SK-N-SH (cell line): ENCODE data around the gene UNC50. TPM values are rescaled to one million over a fixed set of nuclear protein-coding genes. Genes with fewer than 3 reads are reported as not detected.

Experiments
- CTCF ChIA-PET: fragments of 300-600, 350-600 bp; formaldehyde crosslinking; extraction: SDS; loops from one replicate; lab custom pipeline; 2021; lab: Yijun Ruan, JAX
- POLR2A ChIA-PET: fragments of 350-600 bp; sonication (Branson Sonifier 250); formaldehyde crosslinking; extraction: SDS; loops from one replicate; lab custom pipeline; 2020; ENCODE audit warnings: antibody characterized with exemption, inconsistent platforms; lab: Yijun Ruan, JAX
- DNase-seq: peaks from one replicate; pipeline ENCODE4 v3.0.0; 2012
- H2AFZ ChIP-seq: fragments of 200-600 bp; sonication (generic); 2 replicates; pipeline ENCODE4 v1.8.1; 2016; ENCODE audit warnings: antibody characterized with exemption, mild to moderate bottlenecking, low read depth
- H3F3A ChIP-seq: fragments of 200-600 bp; sonication (generic); replicated peaks from 2 replicates; pipeline ENCODE3; 2016; ENCODE audit warnings: antibody characterized with exemption, mild to moderate bottlenecking; ENCODE audit not compliant: insufficient read depth
- H3K27ac ChIP-seq, 2 experiments: fragments of 200-500 bp in 1 of 2; fragments of 200-600 bp in 1 of 2; sonication (Bioruptor generic) in 1 of 2; sonication (generic), shearing (Covaris generic) in 1 of 2; 2 replicates each; pipeline versions ENCODE4 v1.5.1 to v1.6.1; 2014 to 2016; ENCODE audit warnings: low read depth in 2 of 2, inconsistent platforms in 1 of 2, low read length in 1 of 2, mild to moderate bottlenecking in 1 of 2, mixed read lengths in 1 of 2
- H3K27me3 ChIP-seq: fragments of 200-600 bp; sonication (generic), shearing (Covaris generic); 2 replicates; pipeline ENCODE4 v1.6.1; 2016; ENCODE audit warnings: mixed run types; ENCODE audit not compliant: insufficient read depth
- H3K36me3 ChIP-seq, 2 experiments: fragments of 200-500 bp in 1 of 2; fragments of 200-600 bp in 1 of 2; sonication (Bioruptor generic) in 1 of 2; sonication (generic) in 1 of 2; replicated peaks in 1 of 2; 2 replicates each; pipeline versions ENCODE3 to v1.5.1; 2014 to 2016; ENCODE audit warnings: low read length in 1 of 2, mild to moderate bottlenecking in 1 of 2; ENCODE audit not compliant: insufficient read depth in 2 of 2, control insufficient read depth in 1 of 2
- H3K4me1 ChIP-seq, 2 experiments: fragments of 200-500 bp in 1 of 2; fragments of 200-600 bp in 1 of 2; sonication (Bioruptor generic) in 1 of 2; sonication (generic), shearing (Covaris generic) in 1 of 2; 2 replicates each; pipeline versions ENCODE4 v1.5.1 to v1.6.1; 2014 to 2016; ENCODE audit warnings: low read depth in 1 of 2, low read length in 1 of 2, mixed run types in 1 of 2; ENCODE audit not compliant: insufficient read depth in 2 of 2, control insufficient read depth in 1 of 2
- H3K4me2 ChIP-seq: fragments of 200-600 bp; sonication (generic), shearing (Covaris generic); 2 replicates; pipeline ENCODE4 v1.6.1; 2017; ENCODE audit warnings: mixed run types
- H3K4me3 ChIP-seq, 2 experiments: fragments of 200-500 bp in 1 of 2; fragments of 200-600 bp in 1 of 2; sonication (Bioruptor generic) in 1 of 2; sonication (generic), shearing (Covaris generic) in 1 of 2; 2 replicates each; pipeline versions ENCODE4 v1.5.1 to v1.8.1; 2014 to 2016; ENCODE audit warnings: low read depth in 2 of 2, inconsistent platforms in 1 of 2, low read length in 1 of 2, mild to moderate bottlenecking in 1 of 2, mixed read lengths in 1 of 2, moderate library complexity in 1 of 2
- H3K79me2 ChIP-seq: fragments of 200-600 bp; sonication (generic); 2 replicates; pipeline ENCODE4 v1.8.1; 2017; ENCODE audit warnings: mild to moderate bottlenecking; ENCODE audit not compliant: insufficient read depth
- H3K9ac ChIP-seq: fragments of 200-600 bp; sonication (generic); 2 replicates; pipeline ENCODE4 v1.6.1; 2017; ENCODE audit warnings: mixed run types
- H3K9me2 ChIP-seq: fragments of 200-600 bp; sonication (generic); 2 replicates; pipeline ENCODE4 v1.6.1; 2017; ENCODE audit warnings: mixed run types
- H3K9me3 ChIP-seq: fragments of 200-600 bp; sonication (generic); 2 replicates; pipeline ENCODE4 v1.6.1; 2017; ENCODE audit warnings: mixed run types, mild to moderate bottlenecking, moderate library complexity
- H4K20me1 ChIP-seq: fragments of 200-600 bp; sonication (generic); 2 replicates; pipeline ENCODE4 v1.6.1; 2017; ENCODE audit warnings: mild to moderate bottlenecking, mixed run types; ENCODE audit not compliant: insufficient read depth
- CTCF ChIP-seq: fragments of 200-600 bp; sonication (generic); IDR thresholded peaks from 2 replicates; pipeline ENCODE4 v1.6.1; 2017; ENCODE audit warnings: antibody characterized with exemption, mild to moderate bottlenecking, moderate library complexity
- ELF1 ChIP-seq: IDR thresholded peaks from 2 replicates; pipeline ENCODE4 v1.4.0; 2012
- EP300 ChIP-seq, 2 experiments: IDR thresholded peaks; 2 replicates each; pipeline versions ENCODE4 v1.4.0 to v1.6.1; 2012; ENCODE audit warnings: borderline replicate concordance in 1 of 2, low read depth in 1 of 2, low read length in 1 of 2
- EZH2phosphoT487 ChIP-seq: fragments of 200-600 bp; sonication (generic); IDR thresholded peaks from 2 replicates; pipeline ENCODE4 v1.6.1; 2017; ENCODE audit warnings: low read depth, mixed run types, mild to moderate bottlenecking, antibody characterized with exemption, moderate library complexity, borderline replicate concordance
- GABPA ChIP-seq: IDR thresholded peaks from 2 replicates; pipeline ENCODE4 v1.4.0; 2012; ENCODE audit warnings: low read depth, mild to moderate bottlenecking
- MEF2A ChIP-seq: IDR thresholded peaks from 2 replicates; pipeline ENCODE4 v1.4.0; 2012; ENCODE audit warnings: low read depth, borderline replicate concordance
- PBX3 ChIP-seq: IDR thresholded peaks from 2 replicates; pipeline ENCODE4; 2012
- POLR2AphosphoS5 ChIP-seq: IDR thresholded peaks from 2 replicates; pipeline ENCODE4 v1.6.1; 2012; ENCODE audit warnings: low read depth, low read length
- RAD21 ChIP-seq: IDR thresholded peaks from 2 replicates; pipeline ENCODE4 v1.6.1; 2012; ENCODE audit warnings: mild to moderate bottlenecking, low read length
- SMC3 ChIP-seq: IDR thresholded peaks from 2 replicates; pipeline ENCODE4 v1.6.1; 2012; ENCODE audit warnings: low read depth, low read length, improper control_type of control experiment
- TAF1 ChIP-seq: IDR thresholded peaks from 2 replicates; pipeline ENCODE4 v1.6.1; 2012; ENCODE audit warnings: low read depth, mild to moderate bottlenecking, low read length, moderate library complexity, borderline replicate concordance
- USF1 ChIP-seq: IDR thresholded peaks from 2 replicates; pipeline ENCODE4 v1.4.0; 2012; ENCODE audit warnings: low read depth, borderline replicate concordance
- WGBS: methylation state at CpG from one replicate; pipeline ENCODE4 v1.1.6; 2017; ENCODE audit warnings: low lambda C conversion rate; 5-methylcytosine and 5-hydroxymethylcytosine counted together
- polyA plus RNA-seq, 3 experiments: library from polyadenylated mRNA; depleted of rRNA; stranded (reverse); fragments of >200 nt; gene quantifications; 2 replicates each; pipeline ENCODE4 v1.2.3, GENCODE V29; 2012

Gene UNC50
- polyA plus RNA-seq, 1 of the 3 experiments (the other 2 are of a cell fraction), result 46.9 TPM

DNA sequence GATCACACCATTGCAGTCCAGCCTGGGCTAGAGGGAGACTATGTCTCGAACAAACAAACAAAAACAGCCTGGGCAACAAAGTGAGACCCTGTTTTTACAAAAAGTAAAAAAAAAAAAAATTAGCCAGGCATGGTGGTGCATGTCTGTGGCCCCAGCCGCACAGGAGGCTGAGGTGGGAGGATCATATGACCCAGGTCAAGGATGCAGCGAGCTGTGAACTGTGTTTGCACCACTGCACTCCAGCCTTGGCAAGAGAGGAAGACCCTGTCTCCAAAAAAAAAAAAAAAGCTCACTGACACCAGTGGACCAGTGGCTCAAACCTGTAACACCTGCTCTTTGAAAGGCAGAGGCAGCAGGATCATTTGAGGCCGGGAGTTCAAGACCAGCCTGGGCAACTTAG is 40.1 kb downstream of the UNC50 start:
- H3F3A ChIP-seq, result no peaks in the 10 kb centered on the region
- no peaks in the 10 kb centered on the region for H3K4me1 ChIP-seq
- H3K27ac ChIP-seq, result no peak overlapping the region
- no peaks in the 10 kb centered on the region for H3K27me3 ChIP-seq
- no peak overlapping the region for H2AFZ ChIP-seq
- ChIA-PET POLR2A (no interaction called here), CTCF (interaction anchor here (1.3 to 2.2 kb wide), 9 partner anchors 23 to 425 kb away, joined by 3 to 64 read pairs (median 5); no protein-coding TSS in a partner anchor)
- H4K20me1 ChIP-seq, result no peaks in the 10 kb centered on the region
- no peaks in the 10 kb centered on the region for H3K79me2 ChIP-seq
- no peak for DNase-seq
- no peak overlapping the region for H3K4me2 ChIP-seq
- TF ChIP-seq USF1, result no peak
- no peak for TF ChIP-seq GABPA
- TF ChIP-seq TAF1, result no peak
- TF ChIP-seq ELF1, result no peak
- TF ChIP-seq EZH2phosphoT487, result no peak
- no peak for TF ChIP-seq POLR2AphosphoS5
- TF ChIP-seq RAD21, result no peak
- TF ChIP-seq MEF2A, result no peak
- no peaks in the 10 kb centered on the region for H3K9me2 ChIP-seq
- no peak overlapping the region for H3K4me3 ChIP-seq
- no peaks in the 10 kb centered on the region for H3K36me3 ChIP-seq
- no peak overlapping the region for H3K9ac ChIP-seq
- 71% methylated on average over 4 of the region's 4 CpGs for WGBS
- no peaks in the 10 kb centered on the region for H3K9me3 ChIP-seq

DNA sequence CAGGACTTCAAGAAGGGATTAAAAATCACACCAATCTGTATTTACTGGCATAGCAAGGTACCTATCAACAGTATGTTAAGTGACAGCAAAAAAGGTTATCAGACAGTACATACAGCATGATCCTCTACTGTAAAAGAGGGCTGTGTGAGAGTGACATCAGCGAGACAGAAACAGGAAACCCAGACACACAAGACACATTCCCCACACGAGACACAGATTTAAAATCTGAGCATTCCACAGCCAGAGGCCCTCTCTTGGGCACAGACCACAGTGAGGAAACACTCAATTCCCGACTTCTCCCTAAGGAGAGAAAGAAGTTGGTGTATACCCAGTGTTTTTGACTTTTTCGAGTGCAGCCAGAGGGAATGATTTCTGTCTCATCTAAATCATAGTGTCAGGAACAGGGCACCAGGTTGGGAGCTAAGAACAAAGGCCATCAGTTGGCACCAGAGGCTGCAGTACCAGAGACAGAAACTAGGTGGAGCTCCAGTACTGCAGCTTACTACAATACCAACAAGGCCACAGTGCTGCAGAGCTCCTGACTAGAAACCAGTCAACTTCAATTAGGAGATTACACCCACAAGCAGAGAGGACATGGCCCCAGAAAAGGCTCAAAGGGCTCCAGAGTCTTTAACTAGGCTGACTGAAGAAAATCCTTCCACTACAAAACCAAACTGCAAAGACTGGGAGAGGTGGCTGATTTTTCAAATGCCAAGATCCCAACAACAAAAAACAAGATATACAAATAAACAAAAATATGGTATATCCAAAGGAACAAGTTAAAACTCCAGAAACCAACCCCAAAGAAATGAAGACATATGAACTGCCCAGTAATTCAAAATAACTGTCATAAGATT is 41.0 kb downstream of the UNC50 start:
- DNase-seq, result peak; percentile 70
- no peaks in the 10 kb centered on the region for H3F3A ChIP-seq
- H3K4me1 ChIP-seq, result no peaks in the 10 kb centered on the region
- H4K20me1 ChIP-seq, result no peaks in the 10 kb centered on the region
- H3K36me3 ChIP-seq, result no peaks in the 10 kb centered on the region
- 0 out of 2 replicates have a peak, but pooled peaks have one; percentile 20 for TF ChIP-seq PBX3
- peak; percentile 99 for TF ChIP-seq RAD21
- TF ChIP-seq EP300 (IDR thresholded peaks at IDR 0.05; ENCODE audit: borderline replicate concordance in 1 of 2, low read depth in 1 of 2, low read length in 1 of 2), result no peak
- TF ChIP-seq CTCF, result peak; percentile 98
- TF ChIP-seq SMC3, result peak; percentile 97
- H3K27me3 ChIP-seq, result no peaks in the 10 kb centered on the region
- H3K27ac ChIP-seq, result peak overlapping the region in 1 of 2 experiments; percentile 11; a peak in 1 of 4 replicates
- H3K9ac ChIP-seq, result no peak overlapping the region
- H2AFZ ChIP-seq, result no peak overlapping the region
- H3K9me3 ChIP-seq, result no peaks in the 10 kb centered on the region
- POLR2A ChIA-PET, result no interaction called here
- CTCF ChIA-PET, result interaction anchor here (0.5 to 2.2 kb wide), 71 partner anchors 8 to 1610 kb away, joined by 3 to 64 read pairs (median 4); partner anchors contain the start of genes CRACDL, EIF5B and MGAT4A
- H3K79me2 ChIP-seq, result no peaks in the 10 kb centered on the region
- no peak overlapping the region; a peak in 1 of 4 replicates for H3K4me3 ChIP-seq
- no peaks in the 10 kb centered on the region for H3K9me2 ChIP-seq
- no peak overlapping the region for H3K4me2 ChIP-seq
- WGBS, result 20% methylated on average over 4 of the region's 4 CpGs
